GM19240 (cell line): ENCODE data around the gene BCAS3.
"Not testable (repeated sequence)": the region's sequence is repeated elsewhere in the genome, so short reads cannot be mapped to it uniquely, and the experiment has no call there.

ENCODE experiments used
- DNase-seq: peaks from one replicate; pipeline ENCODE4 v3.0.0; 2011; ENCODE audit warnings: low spot score; ENCODE audit not compliant: insufficient read length

BCAS3 gene

GRCh38 chr17:60790205-60790604 is 112.6 kb downstream of the BCAS3 start:
- no peak for DNase-seq

GRCh38 chr17:60792250-60792898 is 114.7 kb downstream of the BCAS3 start:
- DNase-seq: no peak

- no peak for DNase-seq
These were observed 120.9 kb downstream of the BCAS3 start for GRCh38 chr17:60798576-60798975.

- DNase-seq: no peak
These were observed 124.7 kb downstream of the BCAS3 start for GRCh38 chr17:60802377-60802776.

- DNase-seq: no peak
These were observed 125.4 kb downstream of the BCAS3 start for GRCh38 chr17:60803059-60803458.

- DNase-seq: no peak
These were observed 127.2 kb downstream of the BCAS3 start for GRCh38 chr17:60804831-60805230.

GRCh38 chr17:60809421-60809820 is 131.8 kb downstream of the BCAS3 start:
- no peak for DNase-seq

GRCh38 chr17:60814941-60815340 is 137.3 kb downstream of the BCAS3 start:
- DNase-seq: not testable (repeated sequence)

GRCh38 chr17:60817192-60817591 is 139.5 kb downstream of the BCAS3 start:
- no peak for DNase-seq

GRCh38 chr17:60819447-60820130 is 141.9 kb downstream of the BCAS3 start:
- DNase-seq: no peak

- no peak for DNase-seq
These were observed 145.9 kb downstream of the BCAS3 start for GRCh38 chr17:60823515-60823914.

GRCh38 chr17:60825351-60825750 is 147.7 kb downstream of the BCAS3 start:
- no peak for DNase-seq

GRCh38 chr17:60827943-60828342 is 150.3 kb downstream of the BCAS3 start:
- DNase-seq: no peak

- no peak for DNase-seq
These were observed 154.5 kb downstream of the BCAS3 start for GRCh38 chr17:60832151-60832585.

- no peak for DNase-seq
These were observed 155.0 kb downstream of the BCAS3 start for GRCh38 chr17:60832631-60833030.

- no peak for DNase-seq
These were observed 162.8 kb downstream of the BCAS3 start for GRCh38 chr17:60840456-60840855.

GRCh38 chr17:60845012-60845411 is 167.4 kb downstream of the BCAS3 start:
- DNase-seq: no peak

- no peak for DNase-seq
These were observed 168.5 kb downstream of the BCAS3 start for GRCh38 chr17:60846175-60846574.

GRCh38 chr17:60851181-60851580 is 173.5 kb downstream of the BCAS3 start:
- no peak for DNase-seq

- DNase-seq: no peak
These were observed 180.0 kb downstream of the BCAS3 start for GRCh38 chr17:60857556-60858080.

- no peak for DNase-seq
These were observed 184.8 kb downstream of the BCAS3 start for GRCh38 chr17:60862482-60862881.

GRCh38 chr17:60863892-60864707 is 186.4 kb downstream of the BCAS3 start:
- no peak for DNase-seq
